ENCODE measurements around the gene TP53I3. TPM values are rescaled to one million over a fixed set of nuclear protein-coding genes. Genes with fewer than 3 reads are reported as not detected.

Gene TP53I3
- total RNA-seq, 4 donors from 2014 or later, result 11.3 to 44.9 (median 17.2) TPM

DNA sequence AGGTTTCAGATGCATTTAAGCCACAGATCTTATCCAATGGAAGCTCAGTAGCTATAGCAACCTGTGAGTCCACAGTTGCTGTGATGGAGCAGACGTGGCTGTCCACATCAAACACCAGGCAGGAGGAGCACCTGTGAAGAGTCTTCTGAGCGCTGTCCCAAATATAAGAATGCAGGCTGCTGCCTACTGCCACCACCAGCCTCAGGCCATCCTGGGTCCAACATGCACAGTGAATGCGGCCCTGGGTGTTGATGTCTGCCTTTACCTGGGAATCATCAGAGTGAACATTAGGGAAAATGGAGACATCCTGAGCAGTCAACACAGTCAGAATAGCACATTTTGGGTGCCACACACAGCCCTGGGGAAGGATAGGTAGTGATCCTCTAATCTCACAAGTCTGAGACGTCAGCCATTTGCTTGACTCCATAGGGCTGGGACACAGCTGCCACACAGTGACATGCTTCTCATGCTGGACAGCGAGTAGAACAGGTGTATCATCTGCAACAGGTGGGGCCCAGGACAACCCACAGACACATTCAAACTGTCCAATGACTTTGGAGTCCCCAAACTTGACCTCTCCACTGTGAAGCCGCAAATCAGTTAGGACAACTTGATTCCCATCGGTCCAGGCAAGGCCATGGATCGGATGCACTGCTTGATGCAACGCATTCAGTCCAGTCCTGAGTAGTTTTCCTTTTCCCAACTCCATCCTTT lies 45.7 kb downstream of the TP53I3 start:
- DNase-seq (ENCODE audit: low spot score) (no peak), ATAC-seq (ENCODE audit: low FRiP score) (no peak)
- no peak for TF ChIP-seq CTCF (IDR thresholded peaks at IDR 0.05)

Small RNA genes within 50 kb of the gene (small RNA-seq; reads per million reads assigned to genes)
- not detected for gene RNU6-370P

Other genes with a start within 250 kb of the TP53I3 start
- gene ATAD2B, start 157.7 kb downstream of the TP53I3 start, total RNA-seq, result 10 to 100 TPM; 17.1 to 45.4 (median 22.9) TPM
- gene UBXN2A, start 144.4 kb downstream of the TP53I3 start, total RNA-seq, result 10 to 100 TPM in 3 of 4 donors, 1 to 10 TPM in 1; 8.4 to 16.1 (median 13.5) TPM
- not detected for gene MFSD2B, start 74.7 kb downstream of the TP53I3 start, total RNA-seq
- gene WDCP, start 37.4 kb downstream of the TP53I3 start, total RNA-seq, result 1 to 10 TPM; 3.7 to 7.2 (median 4.1) TPM
- gene FKBP1B, start 35.1 kb downstream of the TP53I3 start, total RNA-seq, result 1 to 10 TPM; 4.5 to 9.6 (median 5.4) TPM
- gene SF3B6, start 8.5 kb downstream of the TP53I3 start, total RNA-seq, result 10 to 100 TPM; 80.8 to 91.4 (median 89.2) TPM
- under 1 TPM in 1 of 4 donors, not detected in 3; 0.84 TPM for gene PFN4, start 38.5 kb upstream of the TP53I3 start, total RNA-seq
- gene FAM228B, start 38.6 kb upstream of the TP53I3 start, total RNA-seq, result 10 to 100 TPM; 13.4 to 21.8 (median 17.0) TPM
- 1 to 10 TPM in 3 of 4 donors, under 1 TPM in 1; 0.88 to 3.8 (median 2.4) TPM for gene FAM228A, start 90.2 kb upstream of the TP53I3 start, total RNA-seq

Measured in omental fat pad (tissue), 4 donors.